22Rv1 (cell line): ENCODE data around the gene FAM47E.

ENCODE experiments used
- H3K27ac ChIP-seq: fragments of 450-650 bp; 2 replicates; pipeline ENCODE4 v1.5.1; 2017
- ZFX ChIP-seq: fragments of 450-650 bp; IDR thresholded peaks from 2 replicates; pipeline ENCODE4 v1.6.1; 2017; ENCODE audit warnings: antibody characterized with exemption, borderline replicate concordance
- TF ChIP-seq, protein P1 (sequence below): fragments of 450-650 bp; IDR thresholded peaks from 2 replicates; pipeline ENCODE4 v1.5.1; 2017; ENCODE audit warnings: mild to moderate bottlenecking

The FAM47E gene

DNA sequence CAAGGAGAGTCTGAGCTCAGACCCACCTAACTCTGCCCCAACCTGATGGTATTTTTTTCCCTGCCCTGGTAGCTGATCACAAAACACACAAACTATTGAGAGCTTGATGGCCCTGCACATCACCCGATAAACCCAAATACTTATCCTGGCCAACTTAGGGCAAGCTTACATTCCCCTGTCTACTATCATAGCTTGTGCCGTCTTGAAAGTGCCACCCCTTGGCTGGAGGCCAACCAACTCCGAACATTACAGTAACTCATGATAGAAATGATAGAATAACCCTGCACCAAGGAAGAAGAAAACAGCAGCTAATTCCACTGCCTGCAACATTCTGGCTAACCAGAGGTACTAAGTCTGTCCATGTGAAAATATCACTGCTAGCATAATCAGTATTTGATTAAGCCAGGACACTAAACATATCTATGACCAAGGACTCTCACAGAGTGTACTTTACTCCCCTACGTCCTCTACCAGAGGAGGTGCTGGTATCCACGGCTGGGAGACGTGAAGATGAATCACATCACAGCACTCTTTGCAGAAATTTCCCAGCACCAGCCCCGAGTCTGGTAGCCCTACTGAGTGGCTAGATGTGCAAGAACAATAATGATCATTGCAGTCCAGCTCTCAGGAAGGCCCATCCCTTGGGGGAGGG, 63.9 kb downstream of the FAM47E start:
- H3K27ac ChIP-seq = no peak overlapping the region
- no peak for TF ChIP-seq ZFX
- TF ChIP-seq, protein P1, sequence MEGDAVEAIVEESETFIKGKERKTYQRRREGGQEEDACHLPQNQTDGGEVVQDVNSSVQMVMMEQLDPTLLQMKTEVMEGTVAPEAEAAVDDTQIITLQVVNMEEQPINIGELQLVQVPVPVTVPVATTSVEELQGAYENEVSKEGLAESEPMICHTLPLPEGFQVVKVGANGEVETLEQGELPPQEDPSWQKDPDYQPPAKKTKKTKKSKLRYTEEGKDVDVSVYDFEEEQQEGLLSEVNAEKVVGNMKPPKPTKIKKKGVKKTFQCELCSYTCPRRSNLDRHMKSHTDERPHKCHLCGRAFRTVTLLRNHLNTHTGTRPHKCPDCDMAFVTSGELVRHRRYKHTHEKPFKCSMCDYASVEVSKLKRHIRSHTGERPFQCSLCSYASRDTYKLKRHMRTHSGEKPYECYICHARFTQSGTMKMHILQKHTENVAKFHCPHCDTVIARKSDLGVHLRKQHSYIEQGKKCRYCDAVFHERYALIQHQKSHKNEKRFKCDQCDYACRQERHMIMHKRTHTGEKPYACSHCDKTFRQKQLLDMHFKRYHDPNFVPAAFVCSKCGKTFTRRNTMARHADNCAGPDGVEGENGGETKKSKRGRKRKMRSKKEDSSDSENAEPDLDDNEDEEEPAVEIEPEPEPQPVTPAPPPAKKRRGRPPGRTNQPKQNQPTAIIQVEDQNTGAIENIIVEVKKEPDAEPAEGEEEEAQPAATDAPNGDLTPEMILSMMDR = no peak

DNA sequence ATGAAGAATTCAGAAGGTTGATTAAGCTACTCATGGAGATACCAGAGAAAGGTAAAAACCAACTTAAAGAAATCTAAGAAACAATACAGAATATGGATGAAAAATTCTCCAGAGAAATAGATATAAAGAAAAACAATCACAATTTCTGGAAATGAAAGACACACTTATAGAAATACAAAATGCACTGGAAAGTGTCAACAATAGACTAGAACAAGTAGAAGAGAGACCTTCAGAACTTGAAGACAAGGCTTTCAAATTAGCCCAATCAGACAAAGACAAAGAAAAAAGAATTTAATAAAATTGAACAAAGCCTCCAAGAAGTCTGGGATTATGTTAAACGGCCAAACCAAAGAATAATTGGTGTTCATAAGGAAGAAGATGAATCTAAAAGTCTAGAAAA, 64.6 kb downstream of the FAM47E start:
- no peak for TF ChIP-seq ZFX
- TF ChIP-seq, protein P1 = no peak
- H3K27ac ChIP-seq = no peak overlapping the region

DNA sequence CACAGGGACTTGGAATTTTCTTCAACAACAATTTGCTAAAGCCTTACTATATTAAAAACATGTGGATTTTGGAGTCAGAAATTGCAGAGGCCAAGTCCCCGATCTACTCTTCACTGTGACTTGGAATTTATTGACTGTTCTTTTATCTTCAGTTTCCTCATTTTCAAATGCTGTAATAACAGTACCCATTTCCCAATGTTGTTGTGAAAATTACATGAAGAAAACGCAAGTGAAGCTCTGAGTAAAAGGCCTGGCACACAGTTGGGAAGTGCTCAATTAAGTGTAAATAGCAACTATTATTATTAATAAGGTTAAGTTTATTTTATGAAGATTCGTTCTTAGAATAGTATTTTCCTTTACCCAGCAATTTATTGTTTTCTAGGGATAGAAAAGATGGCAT, 70.7 kb downstream of the FAM47E start:
- TF ChIP-seq, protein P1 = no peak
- no peak overlapping the region for H3K27ac ChIP-seq

DNA sequence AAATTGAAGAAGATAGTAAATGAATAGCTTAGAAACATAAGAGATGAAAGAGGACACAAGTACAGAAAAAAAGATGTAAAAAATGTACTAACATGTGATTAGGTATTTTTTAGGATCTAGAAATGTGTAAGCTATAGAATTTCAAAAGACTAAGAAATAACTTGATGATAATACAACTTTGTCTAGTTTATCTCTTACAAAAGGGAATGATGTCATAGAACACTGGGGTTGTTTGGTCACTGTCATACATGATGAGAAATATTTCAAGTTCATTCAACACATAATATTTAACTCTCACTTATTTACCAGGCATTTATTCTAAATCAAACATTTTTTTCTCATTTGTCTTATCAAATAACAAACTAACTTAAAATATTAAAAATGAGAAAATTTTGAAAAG, 73.6 kb downstream of the FAM47E start:
- TF ChIP-seq ZFX = no peak
- TF ChIP-seq, protein P1 = no peak

DNA sequence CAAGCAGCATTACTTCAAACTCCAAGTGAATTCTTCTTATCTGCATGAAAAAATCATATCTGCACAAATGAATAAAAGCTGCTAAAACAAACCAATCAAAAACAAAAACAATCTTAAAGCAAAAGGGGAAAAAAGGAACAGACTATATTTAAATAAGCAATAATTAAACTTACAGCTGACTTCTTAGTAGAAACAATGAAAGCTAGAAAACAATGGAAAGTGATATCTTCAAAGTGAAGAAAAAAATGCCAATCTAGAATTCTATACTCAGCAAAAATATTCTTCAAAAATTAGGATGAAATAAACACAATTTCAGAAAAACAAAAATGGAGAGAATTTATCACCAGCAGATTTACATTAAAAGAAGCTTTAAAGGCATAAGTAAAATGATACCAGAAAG, 75.0 kb downstream of the FAM47E start:
- no peak for TF ChIP-seq ZFX
- TF ChIP-seq, protein P1 = no peak
- H3K27ac ChIP-seq = no peak overlapping the region

More for the DNA sequence above, 73.6 kb downstream of the FAM47E start:
- no peak overlapping the region for H3K27ac ChIP-seq
